ENCODE data around the gene ARRB2. TPM values are rescaled to one million over a fixed set of nuclear protein-coding genes. Genes with fewer than 3 reads are reported as not detected.
A peak's percentile ranks its signal among the peaks of the same experiment; 100 is the strongest.

Gene ARRB2
- total and polyA plus RNA-seq, 2 experiments from 2014 or later = 37.3 to 45.0 TPM

DNA sequence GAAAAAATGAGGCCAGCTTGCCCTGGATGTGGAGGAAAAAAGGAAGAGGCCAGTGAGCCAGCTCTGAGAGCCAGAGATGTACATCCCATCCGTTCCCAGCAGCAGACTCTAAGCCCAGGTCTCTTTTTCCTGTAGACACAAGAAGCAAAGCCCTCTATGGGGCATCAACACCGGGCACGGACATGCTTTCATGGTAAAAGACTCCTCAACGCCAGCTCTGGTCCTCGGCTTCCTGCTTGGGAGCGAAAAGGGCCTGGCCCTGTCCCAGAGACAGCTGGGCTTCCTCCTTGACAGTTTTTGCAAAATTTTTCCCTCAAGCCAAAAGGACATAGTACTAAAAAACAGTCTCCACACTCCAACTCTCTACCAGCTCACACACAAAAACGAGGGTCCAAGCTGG is 33.6 kb upstream of the ARRB2 start:
- Mint-ChIP-seq H3K27me3 (ENCODE audit: insufficient read depth, low read depth, poor library complexity) (peaks cover 4% of the 10 kb centered on the region), H3K4me3 (no peak overlapping the region), H3K36me3 (ENCODE audit: low read depth) (peaks cover 94% of the 10 kb centered on the region), H3K9me3 (no peaks in the 10 kb centered on the region; the same call in 2 of the 3 replicates), H3K27ac (no peak overlapping the region), H3K4me1 (no peaks in the 10 kb centered on the region; the same call in 2 of the 3 replicates)
- DNase-seq (ENCODE audit: low spot score) (no peak), ATAC-seq (no peak)
- no peaks in the 10 kb centered on the region for H3K4me1 ChIP-seq (ENCODE audit: insufficient read depth)
- H4K20me1 ChIP-seq (replicated peaks; ENCODE audit: insufficient read depth) = peaks cover 8% of the 10 kb centered on the region
- H3K27me3 ChIP-seq (ENCODE audit: insufficient read depth) = no peaks in the 10 kb centered on the region
- peaks cover 34% of the 10 kb centered on the region for H3K36me3 ChIP-seq (ENCODE audit: insufficient read depth)
- H3K9me2 ChIP-seq (ENCODE audit: insufficient read depth) = no peaks in the 10 kb centered on the region
- H3K79me2 ChIP-seq (replicated peaks; ENCODE audit: insufficient read depth) = peaks cover 8% of the 10 kb centered on the region; the same call in 1 of the 2 replicates
- H2AFZ ChIP-seq = no peak overlapping the region
- H3K4me3 ChIP-seq = no peak overlapping the region
- TF ChIP-seq EZH2 (IDR thresholded peaks at IDR 0.05; ENCODE audit: low read depth, unreplicated experiment) (no peak), NANOG (IDR thresholded peaks at IDR 0.05; ENCODE audit: borderline replicate concordance) (no peak), CREB1 (CRISPR knock-in tag; IDR thresholded peaks at IDR 0.05; ENCODE audit: low read depth) (no peak)
- TF ChIP-seq, protein P1, sequence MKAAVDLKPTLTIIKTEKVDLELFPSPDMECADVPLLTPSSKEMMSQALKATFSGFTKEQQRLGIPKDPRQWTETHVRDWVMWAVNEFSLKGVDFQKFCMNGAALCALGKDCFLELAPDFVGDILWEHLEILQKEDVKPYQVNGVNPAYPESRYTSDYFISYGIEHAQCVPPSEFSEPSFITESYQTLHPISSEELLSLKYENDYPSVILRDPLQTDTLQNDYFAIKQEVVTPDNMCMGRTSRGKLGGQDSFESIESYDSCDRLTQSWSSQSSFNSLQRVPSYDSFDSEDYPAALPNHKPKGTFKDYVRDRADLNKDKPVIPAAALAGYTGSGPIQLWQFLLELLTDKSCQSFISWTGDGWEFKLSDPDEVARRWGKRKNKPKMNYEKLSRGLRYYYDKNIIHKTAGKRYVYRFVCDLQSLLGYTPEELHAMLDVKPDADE (IDR thresholded peaks at IDR 0.05) = no peak
- H3K4me2 ChIP-seq = no peak overlapping the region
- H3K27ac ChIP-seq (ENCODE audit: low read depth) = no peak overlapping the region
- no peaks in the 10 kb centered on the region for H3F3A ChIP-seq (replicated peaks; ENCODE audit: low read depth)

DNA sequence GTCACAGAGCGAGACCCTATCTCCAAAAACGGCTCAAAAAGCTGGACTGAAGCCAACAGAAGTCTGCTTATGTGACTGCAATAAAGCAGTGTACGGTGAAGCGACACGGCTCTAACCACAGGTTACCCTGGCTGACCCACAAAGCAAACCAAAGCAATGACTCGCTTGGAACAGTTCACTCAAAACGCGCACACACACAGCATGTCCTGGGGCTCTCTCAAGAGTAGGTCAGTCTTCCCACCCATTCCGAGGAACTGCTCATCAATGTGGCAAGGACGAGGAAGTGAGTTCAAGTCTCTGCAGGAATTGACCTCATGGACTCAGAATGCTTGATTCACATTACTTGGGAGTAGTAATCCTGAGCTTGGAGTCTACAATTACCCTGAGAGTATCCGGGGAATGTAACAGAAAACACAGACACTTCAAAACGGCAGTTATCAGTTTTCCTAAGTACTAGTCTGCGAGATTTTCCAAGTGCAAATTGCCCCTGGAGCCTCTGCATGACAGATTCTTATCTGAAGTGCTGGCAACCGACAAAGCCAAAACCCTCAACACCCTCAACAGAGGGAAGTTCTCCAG is 31.9 kb upstream of the ARRB2 start:
- Histone ChIP-seq H3F3A (replicated peaks; ENCODE audit: low read depth) (no peaks in the 10 kb centered on the region), H3K79me2 (replicated peaks; ENCODE audit: insufficient read depth) (peaks cover 8% of the 10 kb centered on the region; the same call in 1 of the 2 replicates), H3K4me1 (ENCODE audit: insufficient read depth) (no peaks in the 10 kb centered on the region), H3K36me3 (ENCODE audit: insufficient read depth) (peaks cover 42% of the 10 kb centered on the region), H4K20me1 (replicated peaks; ENCODE audit: insufficient read depth) (peaks cover 8% of the 10 kb centered on the region), H3K27me3 (ENCODE audit: insufficient read depth) (no peaks in the 10 kb centered on the region), H2AFZ (no peak overlapping the region), H3K4me3 (no peak overlapping the region), H3K4me2 (no peak overlapping the region), H3K27ac (ENCODE audit: low read depth) (no peak overlapping the region), H3K9me2 (ENCODE audit: insufficient read depth) (no peaks in the 10 kb centered on the region)
- Mint-ChIP-seq H3K4me1 (no peaks in the 10 kb centered on the region), H3K27me3 (ENCODE audit: insufficient read depth, low read depth, poor library complexity) (no peaks in the 10 kb centered on the region), H3K27ac (no peak overlapping the region; the same call in 1 of the 2 replicates), H3K9me3 (no peaks in the 10 kb centered on the region), H3K36me3 (ENCODE audit: low read depth) (peaks cover 90% of the 10 kb centered on the region), H3K4me3 (no peak overlapping the region)
- ATAC-seq = no peak
- no peak for DNase-seq (ENCODE audit: low spot score)
- no peak for TF ChIP-seq POLR2AphosphoS5 (IDR thresholded peaks at IDR 0.05; ENCODE audit: low read depth)
- TF ChIP-seq EZH2 (IDR thresholded peaks at IDR 0.05; ENCODE audit: low read depth, unreplicated experiment) = no peak
- no peak for TF ChIP-seq ZNF114 (CRISPR knock-in tag; IDR thresholded peaks at IDR 0.05)
- TF ChIP-seq, protein P1 (IDR thresholded peaks at IDR 0.05) = no peak

DNA sequence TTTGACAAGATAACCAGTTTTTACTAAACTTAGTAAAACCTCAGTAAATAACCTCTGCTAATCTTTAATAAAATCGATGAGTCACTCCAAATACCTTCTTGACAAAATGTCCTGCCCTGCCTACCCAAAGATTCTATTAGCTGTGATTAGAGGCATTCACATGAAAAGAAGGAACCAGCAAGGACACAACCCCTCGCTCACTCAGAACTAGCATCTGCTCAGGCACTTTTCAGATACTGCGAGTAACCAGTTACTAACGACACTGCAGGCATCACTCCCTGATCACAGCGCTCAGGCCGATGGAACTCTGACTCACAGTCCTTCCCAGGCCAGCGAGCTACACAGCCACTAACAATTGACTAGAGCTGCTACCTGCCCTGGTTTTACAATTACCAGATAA is 30.8 kb upstream of the ARRB2 start:
- Histone ChIP-seq H3K27ac (ENCODE audit: low read depth) (0 out of 2 replicates have a peak overlapping the region, but pooled peaks have one; percentile 42), H3K4me3 (no peak overlapping the region), H4K20me1 (replicated peaks; ENCODE audit: insufficient read depth) (peaks cover 17% of the 10 kb centered on the region), H3K36me3 (ENCODE audit: insufficient read depth) (peaks cover 32% of the 10 kb centered on the region), H2AFZ (no peak overlapping the region), H3F3A (replicated peaks; ENCODE audit: low read depth) (no peaks in the 10 kb centered on the region), H3K79me2 (replicated peaks; ENCODE audit: insufficient read depth) (peaks cover 16% of the 10 kb centered on the region; the same call in 1 of the 2 replicates), H3K4me1 (ENCODE audit: insufficient read depth) (no peaks in the 10 kb centered on the region), H3K27me3 (ENCODE audit: insufficient read depth) (no peaks in the 10 kb centered on the region), H3K9me2 (ENCODE audit: insufficient read depth) (no peaks in the 10 kb centered on the region), H3K4me2 (no peak overlapping the region)
- H3K4me3 Mint-ChIP-seq = no peak overlapping the region
- H3K9me3 Mint-ChIP-seq = no peaks in the 10 kb centered on the region
- H3K36me3 Mint-ChIP-seq (ENCODE audit: low read depth) = peaks cover 87% of the 10 kb centered on the region
- no peaks in the 10 kb centered on the region for H3K27me3 Mint-ChIP-seq (ENCODE audit: insufficient read depth, low read depth, poor library complexity)
- ATAC-seq (no peak), DNase-seq (ENCODE audit: low spot score) (no peak)
- peak overlapping the region; percentile 89 for H3K27ac Mint-ChIP-seq
- H3K4me1 Mint-ChIP-seq = no peaks in the 10 kb centered on the region
- TF ChIP-seq NANOG (IDR thresholded peaks at IDR 0.05; ENCODE audit: borderline replicate concordance) = no peak
- no peak for TF ChIP-seq EZH2phosphoT487 (IDR thresholded peaks at IDR 0.05; ENCODE audit: unreplicated experiment)
- no peak for TF ChIP-seq STAT1 (IDR thresholded peaks at IDR 0.05; ENCODE audit: unreplicated experiment)
- TF ChIP-seq, protein P2, sequence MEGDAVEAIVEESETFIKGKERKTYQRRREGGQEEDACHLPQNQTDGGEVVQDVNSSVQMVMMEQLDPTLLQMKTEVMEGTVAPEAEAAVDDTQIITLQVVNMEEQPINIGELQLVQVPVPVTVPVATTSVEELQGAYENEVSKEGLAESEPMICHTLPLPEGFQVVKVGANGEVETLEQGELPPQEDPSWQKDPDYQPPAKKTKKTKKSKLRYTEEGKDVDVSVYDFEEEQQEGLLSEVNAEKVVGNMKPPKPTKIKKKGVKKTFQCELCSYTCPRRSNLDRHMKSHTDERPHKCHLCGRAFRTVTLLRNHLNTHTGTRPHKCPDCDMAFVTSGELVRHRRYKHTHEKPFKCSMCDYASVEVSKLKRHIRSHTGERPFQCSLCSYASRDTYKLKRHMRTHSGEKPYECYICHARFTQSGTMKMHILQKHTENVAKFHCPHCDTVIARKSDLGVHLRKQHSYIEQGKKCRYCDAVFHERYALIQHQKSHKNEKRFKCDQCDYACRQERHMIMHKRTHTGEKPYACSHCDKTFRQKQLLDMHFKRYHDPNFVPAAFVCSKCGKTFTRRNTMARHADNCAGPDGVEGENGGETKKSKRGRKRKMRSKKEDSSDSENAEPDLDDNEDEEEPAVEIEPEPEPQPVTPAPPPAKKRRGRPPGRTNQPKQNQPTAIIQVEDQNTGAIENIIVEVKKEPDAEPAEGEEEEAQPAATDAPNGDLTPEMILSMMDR (conservative IDR thresholded peaks at IDR 0.05; ENCODE audit: low read depth in 2 of 2) = no peak
- TF ChIP-seq REST (IDR thresholded peaks at IDR 0.05; ENCODE audit: unreplicated experiment) = no peak
